HepG2 (cell line): ENCODE measurements around the gene DNAAF3. TPM values are rescaled to one million over a fixed set of nuclear protein-coding genes. Genes with fewer than 3 reads are reported as not detected.

ENCODE experiments used
- ATAC-seq: fragments of 200-7000 bp; cut with Tn5 transposase; 3 replicates; pipeline ENCODE4 v1.9.1; 2020; ENCODE audit warnings: mild to moderate bottlenecking, moderate library complexity
- BruUV-seq: library from RNA; stranded (reverse); fragments of 400-500 nt; replicated peaks from 2 replicates; lab custom pipeline; 2021; lab: Mats Ljungman, UMichigan
- CTCF ChIA-PET: fragments of 300-600 bp; formaldehyde crosslinking; extraction: SDS; loops from one replicate; lab custom pipeline; 2021; ENCODE audit warnings: low total read pairs, inconsistent platforms, low intra/inter-chr PET ratio; lab: Yijun Ruan, JAX
- POLR2A ChIA-PET: fragments of 350-600 bp; sonication (Branson Sonifier 250); formaldehyde crosslinking; loops from one replicate; lab custom pipeline; 2020; ENCODE audit warnings: antibody characterized with exemption, inconsistent platforms; lab: Yijun Ruan, JAX
- DNase-seq: peaks from one replicate; pipeline ENCODE4 v3.0.0-alpha.2; 2015; ENCODE audit warnings: low spot score
- FAIRE-seq: peaks from 3 replicates; lab custom pipeline; 2011; peaks lifted over from hg19 to GRCh38; lab: Jason Lieb, UNC
- H2AFZ ChIP-seq: one replicate; pipeline ENCODE4 v1.6.1; 2011; ENCODE audit warnings: low read length, inconsistent platforms
- H3K27ac ChIP-seq: fragments of 300-600 bp; 3 replicates; pipeline ENCODE4 v1.8.0; 2011; ENCODE audit warnings: mixed run types, mild to moderate bottlenecking, mixed read lengths, low read length, inconsistent platforms; ENCODE audit not compliant: insufficient read depth; ENCODE audit errors: extremely low read length
- H3K27me3 ChIP-seq, 2 experiments: fragments of 200-600 bp in 1 of 2; 2 replicates in 1 of 2; 3 replicates in 1 of 2; pipeline versions ENCODE4 v1.6.0 to v1.8.0; 2011; ENCODE audit warnings: low read length in 2 of 2, mild to moderate bottlenecking in 2 of 2, moderate library complexity in 2 of 2, inconsistent platforms in 1 of 2; ENCODE audit not compliant: insufficient read depth in 2 of 2, control insufficient read depth in 1 of 2
- H3K36me3 ChIP-seq, 2 experiments: fragments of 200-600 bp in 1 of 2; replicated peaks in 1 of 2; 2 replicates in 1 of 2; 3 replicates in 1 of 2; pipeline versions ENCODE4 v1.5.1 to v1.8.0; 2011; ENCODE audit warnings: low read length in 2 of 2, inconsistent platforms in 1 of 2; ENCODE audit not compliant: insufficient read depth in 2 of 2, control insufficient read depth in 1 of 2
- H3K4me1 ChIP-seq: 2 replicates; pipeline ENCODE4 v1.5.1; 2012; ENCODE audit warnings: low read length, inconsistent platforms; ENCODE audit not compliant: insufficient read depth
- H3K4me2 ChIP-seq: 2 replicates; pipeline ENCODE4 v1.6.0; 2011; ENCODE audit warnings: low read depth, low read length, inconsistent platforms
- H3K4me3 ChIP-seq, 3 experiments: fragments of 200-600 bp in 1 of 3; sonication (generic), shearing (Covaris generic) in 1 of 3; replicated peaks in 1 of 3; 2 replicates each; pipeline ENCODE4 v1.5.1; 2011 to 2016; ENCODE audit warnings: low read length in 3 of 3, inconsistent platforms in 2 of 3, low read depth in 2 of 3, mild to moderate bottlenecking in 2 of 3, control low read depth in 1 of 3, mixed read lengths in 1 of 3; ENCODE audit not compliant: insufficient read depth in 1 of 3
- H3K79me2 ChIP-seq: one replicate; pipeline ENCODE4 v1.6.1; 2011; ENCODE audit warnings: low read length, inconsistent platforms; ENCODE audit not compliant: insufficient read depth
- H3K9ac ChIP-seq: 2 replicates; pipeline ENCODE4 v1.6.0; 2011; ENCODE audit warnings: mild to moderate bottlenecking, low read depth, low read length, inconsistent platforms; ENCODE audit not compliant: insufficient read depth
- H3K9me3 ChIP-seq: 2 replicates; pipeline ENCODE4 v1.5.1; 2012; ENCODE audit warnings: mild to moderate bottlenecking, low read length
- H4K20me1 ChIP-seq: 2 replicates; pipeline ENCODE4 v1.6.0; 2011; ENCODE audit warnings: inconsistent platforms, mild to moderate bottlenecking, low read length, moderate library complexity; ENCODE audit not compliant: insufficient read depth
- MTERF4 ChIP-seq: sonication (generic); formaldehyde crosslinking; IDR thresholded peaks from 2 replicates; pipeline ENCODE4 v1.8.0; 2023; ENCODE audit warnings: mild to moderate bottlenecking, missing genetic modification reagents
- PAF1 ChIP-seq: IDR thresholded peaks from 2 replicates; pipeline ENCODE4 v1.6.1; 2016; ENCODE audit warnings: missing genetic modification reagents, missing compliant biosample characterization
- POLR2A ChIP-seq, 2 experiments: IDR thresholded peaks; 2 replicates each; pipeline ENCODE4 v1.6.1; 2011; ENCODE audit warnings: low read depth in 2 of 2, low read length in 2 of 2, mild to moderate bottlenecking in 1 of 2, moderate library complexity in 1 of 2; ENCODE audit not compliant: insufficient read depth in 1 of 2
- ZMYM4 ChIP-seq: sonication (generic); formaldehyde crosslinking; IDR thresholded peaks from 2 replicates; pipeline ENCODE4 v1.8.1; 2023; ENCODE audit warnings: mild to moderate bottlenecking, missing genetic modification reagents
- ZNF564 ChIP-seq: sonication (generic); formaldehyde crosslinking; IDR thresholded peaks from 2 replicates; pipeline ENCODE4 v1.8.1; 2023; ENCODE audit warnings: mild to moderate bottlenecking, missing genetic modification reagents
- ZNF776 ChIP-seq: sonication (generic); formaldehyde crosslinking; IDR thresholded peaks from 2 replicates; pipeline ENCODE4 v1.4.0; 2020; ENCODE audit warnings: mild to moderate bottlenecking, missing genetic modification reagents
- WGBS: methylation state at CpG from one replicate; pipeline ENCODE4 v1.1.6; 2017; ENCODE audit warnings: low lambda C conversion rate; 5-methylcytosine and 5-hydroxymethylcytosine counted together
- in situ Hi-C: cut with HindIII; loops from 2 replicates; pipeline ENCODE4 v1.10.0; 2017; ENCODE audit warnings: low pct_unique_long_range_greater_than_20kb; ENCODE audit not compliant: extremely low pct_ligation_motif_present
- intact Hi-C: fragments of 100-400 bp; cut with micrococcal nuclease; formaldehyde crosslinking; loops from one replicate; pipeline ENCODE4 v1.10.0; 2022; ENCODE audit not compliant: unreplicated experiment
- polyA plus RNA-seq, 8 experiments: library from polyadenylated mRNA; depleted of rRNA in 3 of 8; stranded (reverse) in 7 of 8; unstranded in 1 of 8; fragments of >200 nt; fragmentation: Illumina TruSeq in 4 of 8; extraction: Trizol in 4 of 8; gene quantifications; 2 replicates each; pipeline versions ENCODE4 v1.2.1 to v1.2.3, GENCODE V29; 2011 to 2016; ENCODE audit warnings: low read depth in 4 of 8, missing spikeins in 1 of 8, mixed read lengths in 1 of 8; ENCODE audit not compliant: insufficient read depth in 1 of 8
- total RNA-seq, 5 experiments: library from RNA; depleted of rRNA; stranded (reverse); fragments of >200 nt; fragmentation: Illumina TruSeq; extraction: Trizol; gene quantifications; 2 replicates each; pipeline ENCODE4 v1.2.3, GENCODE V29; 2016; ENCODE audit warnings: low read depth in 1 of 5
- TF ChIP-seq, protein P1 (sequence below): sonication (generic); formaldehyde crosslinking; IDR thresholded peaks from 2 replicates; pipeline ENCODE4 v1.4.0; 2020; ENCODE audit warnings: missing genetic modification reagents

The DNAAF3 gene
- total and polyA plus RNA-seq, 2 of the 13 experiments (the other 11 are each of a cell fraction or from before 2014, with no cell fraction given), result 0.30 to 0.40 TPM

DNA sequence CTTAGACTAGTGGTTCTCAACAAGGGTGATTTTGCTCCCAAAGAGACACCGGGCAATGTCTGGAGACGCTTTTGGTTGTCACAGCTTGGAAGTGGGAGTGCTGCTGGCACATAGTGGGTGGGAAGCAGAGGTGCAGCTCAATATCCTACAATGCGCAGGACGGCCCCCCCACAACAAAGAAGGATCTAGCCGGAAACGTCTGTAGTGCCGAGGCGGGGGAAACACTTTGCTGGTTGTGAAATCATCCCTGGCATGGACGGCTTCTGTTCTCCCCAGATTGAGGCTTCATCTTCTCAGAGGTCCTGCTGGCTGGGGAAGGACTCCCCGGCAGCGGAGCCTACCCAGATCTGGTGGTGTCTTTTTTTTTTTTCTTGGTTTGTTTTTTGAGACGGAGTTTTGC is 27.1 kb upstream of the DNAAF3 start:
- no peaks in the 10 kb centered on the region for H3K79me2 ChIP-seq
- ATAC-seq (no peak), FAIRE-seq (no peak), DNase-seq (no peak)
- no peak overlapping the region for H3K4me3 ChIP-seq
- intact Hi-C loops (no loop called here), in situ Hi-C loops (no loop called here)
- H3K27ac ChIP-seq, result no peak overlapping the region
- 93% methylated on average over 11 of the region's 12 CpGs for WGBS
- TF ChIP-seq ZNF776 (CRISPR knock-in tag) (no peak), POLR2A (IDR thresholded peaks at IDR 0.05; ENCODE audit: insufficient read depth in 1 of 2, low read depth in 2 of 2, low read length in 2 of 2) (0 out of 4 replicates have a peak, but pooled peaks of 1 of the 2 experiments have one; percentile 17), ZMYM4 (CRISPR knock-in tag) (no peak)
- no peak overlapping the region for H3K9ac ChIP-seq
- ChIA-PET POLR2A (interaction anchor here (0.8 to 6.1 kb wide), 4 partner anchors 9 to 62 kb away, joined by 3 to 28 read pairs (median 4); no protein-coding TSS in a partner anchor), CTCF (no interaction called here)
- H3K36me3 ChIP-seq, result peaks cover 10 to 32% of the 10 kb centered on the region in 2 experiments
- H2AFZ ChIP-seq, result no peak overlapping the region
- no TSS peak for BruUV-seq
- no peaks in the 10 kb centered on the region for H4K20me1 ChIP-seq
- H3K4me1 ChIP-seq, result no peaks in the 10 kb centered on the region
- no peak overlapping the region for H3K4me2 ChIP-seq
- no peaks in the 10 kb centered on the region for H3K27me3 ChIP-seq
- no peaks in the 10 kb centered on the region for H3K9me3 ChIP-seq

DNA sequence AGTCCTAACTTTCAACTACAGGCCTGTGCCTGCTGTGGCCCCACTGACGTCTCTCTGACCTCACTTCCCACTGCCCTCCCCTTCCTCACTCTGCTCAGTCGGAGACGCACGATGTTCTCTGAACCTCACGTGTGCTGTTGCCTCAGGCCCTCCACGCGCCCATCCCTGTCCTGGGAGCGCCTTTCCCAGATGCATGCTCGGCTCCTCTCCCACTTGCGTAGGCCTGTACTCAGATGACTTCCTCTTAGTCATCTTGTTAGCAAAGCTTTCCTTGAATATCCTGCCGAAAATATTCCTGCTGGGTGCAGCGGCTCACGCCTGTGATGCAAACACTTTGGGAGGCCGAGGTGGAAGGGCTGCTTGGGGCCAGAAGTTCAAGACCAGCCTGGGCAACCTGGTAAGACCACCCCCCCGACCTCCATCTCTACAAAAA is 23.0 kb upstream of the DNAAF3 start:
- WGBS, result 87% methylated on average over 15 of the region's 15 CpGs
- peak; percentile 14 for ATAC-seq
- Histone ChIP-seq H3K4me2 (no peak overlapping the region), H3K4me1 (no peaks in the 10 kb centered on the region), H3K79me2 (no peaks in the 10 kb centered on the region), H3K9me3 (no peaks in the 10 kb centered on the region), H3K27me3 (no peaks in the 10 kb centered on the region), H3K36me3 (peaks cover 1 to 2% of the 10 kb centered on the region in 2 experiments; a peak in 2 of 5 replicates), H2AFZ (no peak overlapping the region), H3K27ac (no peak overlapping the region), H3K9ac (no peak overlapping the region)
- intact Hi-C loops, result no loop called here
- in situ Hi-C loops, result no loop called here
- BruUV-seq, result no TSS peak
- POLR2A ChIA-PET, result interaction anchor here (1.5 kb wide), 1 partner anchor 18 kb away, joined by 4 read pairs; no protein-coding TSS in a partner anchor
- DNase-seq, result no peak
- TF ChIP-seq, protein P1, sequence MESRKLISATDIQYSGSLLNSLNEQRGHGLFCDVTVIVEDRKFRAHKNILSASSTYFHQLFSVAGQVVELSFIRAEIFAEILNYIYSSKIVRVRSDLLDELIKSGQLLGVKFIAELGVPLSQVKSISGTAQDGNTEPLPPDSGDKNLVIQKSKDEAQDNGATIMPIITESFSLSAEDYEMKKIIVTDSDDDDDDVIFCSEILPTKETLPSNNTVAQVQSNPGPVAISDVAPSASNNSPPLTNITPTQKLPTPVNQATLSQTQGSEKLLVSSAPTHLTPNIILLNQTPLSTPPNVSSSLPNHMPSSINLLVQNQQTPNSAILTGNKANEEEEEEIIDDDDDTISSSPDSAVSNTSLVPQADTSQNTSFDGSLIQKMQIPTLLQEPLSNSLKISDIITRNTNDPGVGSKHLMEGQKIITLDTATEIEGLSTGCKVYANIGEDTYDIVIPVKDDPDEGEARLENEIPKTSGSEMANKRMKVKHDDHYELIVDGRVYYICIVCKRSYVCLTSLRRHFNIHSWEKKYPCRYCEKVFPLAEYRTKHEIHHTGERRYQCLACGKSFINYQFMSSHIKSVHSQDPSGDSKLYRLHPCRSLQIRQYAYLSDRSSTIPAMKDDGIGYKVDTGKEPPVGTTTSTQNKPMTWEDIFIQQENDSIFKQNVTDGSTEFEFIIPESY (CRISPR knock-in tag), result peak; percentile 30; the same call in 1 of the 2 replicates
- no peak for TF ChIP-seq ZNF564
- TF ChIP-seq MTERF4, result no peak
- 0 out of 2 replicates have a peak, but pooled peaks have one; percentile 56 for TF ChIP-seq PAF1 (CRISPR knock-in tag)
- TF ChIP-seq, all 625 proteins: peak for 2
- Histone ChIP-seq H4K20me1 (no peaks in the 10 kb centered on the region), H3K4me3 (no peak overlapping the region)
- no peak for FAIRE-seq
- CTCF ChIA-PET, result no interaction called here
